SJSA1 (cell line): ENCODE results near the gene GSDMA. TPM values are rescaled to one million over a fixed set of nuclear protein-coding genes. Genes with fewer than 3 reads are reported as not detected.
A peak's percentile ranks its signal among the peaks of the same experiment; 100 is the strongest.

Experiments used
- DNase-seq, 2 experiments: peaks; one replicate each; pipeline ENCODE4 v3.0.0-alpha.2; 2015 to 2020; ENCODE audit warnings: low spot score in 2 of 2, low read depth in 1 of 2
- H3K27ac ChIP-seq: fragments of 250-450 bp; sonication (Bioruptor Pico); 2 replicates; pipeline ENCODE4 v1.5.1; 2020; ENCODE audit warnings: mild to moderate bottlenecking, moderate library complexity
- H3K27me3 ChIP-seq: fragments of 250-450 bp; sonication (Bioruptor Pico); replicated peaks from 2 replicates; pipeline ENCODE4 v1.5.1; 2020; ENCODE audit warnings: mild to moderate bottlenecking, moderate library complexity
- H3K36me3 ChIP-seq: fragments of 250-450 bp; sonication (Bioruptor Pico); 2 replicates; pipeline ENCODE4 v1.5.1; 2020; ENCODE audit warnings: mild to moderate bottlenecking
- H3K4me1 ChIP-seq: fragments of 250-450 bp; sonication (Bioruptor Pico); replicated peaks from 2 replicates; pipeline ENCODE4 v1.6.1; 2021; ENCODE audit warnings: mild to moderate bottlenecking
- H3K4me3 ChIP-seq: fragments of 250-450 bp; sonication (Bioruptor Pico); 2 replicates; pipeline ENCODE4 v1.5.1; 2020; ENCODE audit warnings: mild to moderate bottlenecking
- H3K9me3 ChIP-seq: fragments of 250-450 bp; sonication (Bioruptor Pico); replicated peaks from 2 replicates; pipeline ENCODE4 v1.5.1; 2020; ENCODE audit warnings: mild to moderate bottlenecking
- total RNA-seq: library from RNA; depleted of rRNA; stranded (reverse); fragments of >200 nt; shearing (Covaris generic); gene quantifications from 2 replicates; pipeline ENCODE4 v1.2.3, GENCODE V29; 2014; rRNA removed

The GSDMA gene
- total RNA-seq, 1 experiment from 2014 or later, result not detected

DNA sequence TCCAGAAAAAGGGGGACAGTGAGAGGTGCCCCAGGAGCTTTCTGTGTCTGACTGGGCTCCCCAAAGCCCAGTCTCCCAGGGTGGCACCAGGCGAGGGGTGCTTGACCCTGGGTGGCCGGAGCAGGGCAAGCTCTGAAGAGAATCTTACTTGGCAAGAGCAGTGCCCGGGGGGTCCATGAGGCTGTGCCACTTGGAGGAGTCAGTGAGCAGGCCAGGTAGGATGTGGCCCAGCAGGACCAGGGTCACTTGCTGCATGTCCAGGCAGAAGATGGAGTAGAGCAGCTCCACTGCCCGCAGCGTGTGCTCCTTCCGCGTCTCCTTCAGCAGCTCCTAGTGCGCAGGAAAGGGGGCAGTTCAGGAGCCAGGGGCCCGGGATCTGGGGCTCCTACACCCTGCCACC lies 59.7 kb downstream of the GSDMA start:
- peaks cover 82% of the 10 kb centered on the region for H3K36me3 ChIP-seq
- peaks cover 28% of the 10 kb centered on the region for H3K4me1 ChIP-seq
- H3K27ac ChIP-seq, result no peak overlapping the region
- no peak overlapping the region for H3K4me3 ChIP-seq
- DNase-seq, result no peak
- no peaks in the 10 kb centered on the region for H3K27me3 ChIP-seq
- H3K9me3 ChIP-seq, result no peaks in the 10 kb centered on the region

DNA sequence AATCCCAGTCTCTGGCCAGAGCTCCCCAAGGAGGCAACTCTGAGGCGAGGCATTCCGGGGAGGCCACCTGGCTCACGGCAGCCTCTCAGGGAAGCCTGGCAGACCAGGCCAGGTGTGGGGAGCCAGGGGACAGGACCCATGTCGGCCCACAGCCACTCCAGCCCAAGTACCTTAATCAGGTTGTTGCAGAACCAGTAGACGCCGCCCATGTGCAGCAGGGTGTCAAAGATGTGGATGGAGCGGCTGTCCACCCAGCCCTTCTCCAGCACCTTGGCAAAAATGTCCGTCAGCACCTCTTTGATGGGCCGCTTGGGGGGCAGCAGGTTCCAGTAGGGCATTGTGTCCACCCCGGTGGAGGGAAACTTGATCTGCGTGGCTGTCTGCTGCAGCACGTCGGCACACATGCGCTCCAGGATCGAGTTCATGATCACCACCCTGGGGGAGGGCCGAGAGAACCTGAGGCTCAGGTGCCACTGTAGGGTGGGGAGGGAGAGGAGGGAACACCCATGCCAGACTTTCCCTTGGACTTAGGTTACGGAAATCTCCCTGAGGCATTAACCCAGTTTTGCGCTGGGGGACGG lies 60.2 kb downstream of the GSDMA start:
- Histone ChIP-seq H3K27ac (no peak overlapping the region), H3K4me3 (no peak overlapping the region), H3K36me3 (peaks cover 84% of the 10 kb centered on the region), H3K4me1 (peaks cover 28% of the 10 kb centered on the region), H3K9me3 (no peaks in the 10 kb centered on the region), H3K27me3 (no peaks in the 10 kb centered on the region)
- no peak for DNase-seq

GRCh38 chr17:40023590-40024292 lies 60.9 kb downstream of the GSDMA start:
- H3K4me1 ChIP-seq, result peaks cover 28% of the 10 kb centered on the region

GRCh38 chr17:40024901-40025300 lies 62.1 kb downstream of the GSDMA start:
- Histone ChIP-seq H3K27ac (no peak overlapping the region), H3K9me3 (no peaks in the 10 kb centered on the region), H3K4me3 (no peak overlapping the region), H3K4me1 (peaks cover 28% of the 10 kb centered on the region), H3K27me3 (no peaks in the 10 kb centered on the region), H3K36me3 (peaks cover 89% of the 10 kb centered on the region)
- DNase-seq, result no peak

More at GRCh38 chr17:40023590-40024292, 60.9 kb downstream of the GSDMA start:
- no peak overlapping the region for H3K4me3 ChIP-seq
- H3K27me3 ChIP-seq, result no peaks in the 10 kb centered on the region
- DNase-seq, result peak in 1 of 2 experiments; percentile 28
- H3K36me3 ChIP-seq, result peaks cover 89% of the 10 kb centered on the region
- no peaks in the 10 kb centered on the region for H3K9me3 ChIP-seq
- no peak overlapping the region for H3K27ac ChIP-seq

DNA sequence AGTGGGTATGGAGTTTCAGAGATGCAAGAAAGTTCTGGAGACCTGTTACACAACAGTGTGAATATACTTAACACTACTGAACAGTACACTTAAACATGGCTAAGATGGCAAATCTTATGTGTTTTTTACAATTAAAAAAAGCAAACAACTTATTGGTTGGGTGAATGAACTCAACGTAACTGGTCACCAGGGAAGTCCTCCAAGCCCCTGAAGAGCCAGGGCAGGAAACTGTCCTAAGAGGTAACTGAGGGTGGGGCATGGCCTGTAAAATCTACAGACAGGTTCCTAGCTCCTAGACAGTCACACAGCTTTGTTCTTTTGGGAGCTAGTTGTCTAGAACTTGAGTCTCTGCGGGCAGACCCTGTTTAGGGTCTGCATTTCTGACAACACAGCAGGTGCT lies 62.8 kb downstream of the GSDMA start:
- H3K27ac ChIP-seq, result no peak overlapping the region
- no peak for DNase-seq
- no peaks in the 10 kb centered on the region for H3K9me3 ChIP-seq
- H3K4me3 ChIP-seq, result no peak overlapping the region
- peaks cover 28% of the 10 kb centered on the region for H3K4me1 ChIP-seq
- peaks cover 82% of the 10 kb centered on the region for H3K36me3 ChIP-seq
- H3K27me3 ChIP-seq, result no peaks in the 10 kb centered on the region

DNA sequence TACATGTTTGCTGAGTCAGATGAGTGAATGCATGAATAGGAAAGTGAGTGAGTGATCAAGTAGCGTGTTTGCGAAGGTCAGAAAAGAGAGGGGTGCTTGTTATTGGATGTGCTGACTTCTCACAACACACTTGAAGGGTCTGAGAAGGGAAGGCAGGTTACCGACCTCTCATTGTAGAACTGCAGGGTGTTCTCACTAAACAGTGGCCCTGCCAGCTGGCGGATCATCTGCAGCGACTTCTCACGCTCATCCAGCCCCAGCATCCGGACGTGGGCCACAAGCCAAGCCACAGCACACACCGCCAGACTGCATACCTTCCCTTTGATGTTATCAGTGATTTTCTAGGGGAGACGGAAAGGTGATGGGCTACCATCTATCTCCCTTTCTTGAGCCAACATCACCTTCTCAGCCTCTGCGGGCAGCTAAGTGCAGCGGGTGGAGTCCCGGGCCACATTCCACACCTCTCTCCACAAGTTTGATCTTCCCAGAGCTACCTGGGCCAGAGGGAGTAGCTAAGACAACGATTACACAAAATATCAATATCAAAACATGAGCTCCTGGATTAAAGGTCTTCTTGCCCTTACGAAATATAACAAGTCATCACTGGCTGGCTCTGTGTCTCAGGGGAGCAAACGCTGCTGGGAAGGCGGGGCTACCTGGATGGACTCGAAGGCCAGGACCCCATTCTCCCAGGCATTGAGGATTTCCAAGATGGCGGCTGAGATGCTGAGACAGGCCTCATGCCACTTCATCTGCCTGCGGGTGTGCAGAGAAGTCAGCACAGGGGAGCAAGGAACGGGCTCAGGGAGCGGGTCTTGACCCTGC lies 63.4 kb downstream of the GSDMA start:
- Histone ChIP-seq H3K9me3 (no peaks in the 10 kb centered on the region), H3K4me1 (peaks cover 25% of the 10 kb centered on the region), H3K4me3 (no peak overlapping the region), H3K36me3 (peaks cover 83% of the 10 kb centered on the region), H3K27me3 (no peaks in the 10 kb centered on the region), H3K27ac (no peak overlapping the region)
- DNase-seq, result no peak

DNA sequence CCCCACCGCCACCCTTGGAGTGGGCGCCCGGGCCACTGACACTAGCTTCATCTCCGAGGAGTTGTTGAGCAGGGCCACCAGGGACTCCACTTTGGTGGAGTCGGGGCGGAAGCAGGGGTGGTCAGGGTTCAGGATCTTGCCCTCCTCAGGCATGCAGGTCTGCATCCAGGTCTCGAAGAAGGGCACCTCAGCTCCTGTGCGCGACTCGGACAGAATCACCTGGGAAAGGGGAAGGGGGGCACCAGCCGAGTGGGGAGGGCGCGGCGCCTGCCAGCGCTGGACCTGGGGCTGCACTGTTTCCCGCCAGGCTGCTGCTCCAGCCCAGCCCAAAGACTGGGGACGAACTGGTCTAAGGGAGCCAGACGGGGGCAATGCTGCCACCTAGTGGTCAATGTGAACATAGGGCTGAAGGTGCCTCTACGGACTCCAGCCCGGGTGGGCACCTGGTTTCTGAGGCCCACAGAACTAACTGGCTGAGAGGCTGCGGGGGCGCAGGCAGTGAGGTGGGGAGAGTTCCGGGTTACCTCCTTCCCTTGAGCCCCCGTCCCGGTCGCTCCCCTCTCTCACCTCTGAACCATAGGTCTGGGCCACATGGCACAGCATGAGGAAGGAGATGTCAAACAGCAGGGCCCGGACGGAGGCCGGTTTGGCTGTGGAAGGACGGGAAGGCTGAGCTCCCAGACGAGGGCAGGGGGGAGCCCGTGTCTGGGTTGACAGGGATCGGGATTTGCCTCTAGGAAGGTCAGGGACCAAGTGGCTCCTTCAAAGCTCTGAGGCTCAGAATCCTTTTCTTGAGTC lies 64.2 kb downstream of the GSDMA start:
- Histone ChIP-seq H3K4me3 (no peak overlapping the region), H3K27ac (no peak overlapping the region), H3K27me3 (no peaks in the 10 kb centered on the region), H3K4me1 (peaks cover 17% of the 10 kb centered on the region), H3K36me3 (peaks cover 83% of the 10 kb centered on the region), H3K9me3 (no peaks in the 10 kb centered on the region)
- DNase-seq, result peak; percentile 50 to 79

Other genes with a start within 250 kb of the GSDMA start
- gene MIEN1, start 232.5 kb upstream of the GSDMA start, total RNA-seq, result 53.3 and 99.4 TPM in 2 replicates
- not detected in 2 replicates for gene GRB7, start 225.1 kb upstream of the GSDMA start, total RNA-seq
- gene IKZF3, start 98.7 kb upstream of the GSDMA start, total RNA-seq, result under 0.01 TPM in 1 of 2 replicates, not detected in the other
- not detected in 2 replicates for gene ZPBP2, start 94.8 kb upstream of the GSDMA start, total RNA-seq
- 0.85 and 2.2 TPM in 2 replicates for gene GSDMB, start 44.4 kb upstream of the GSDMA start, total RNA-seq
- 36.0 and 39.1 TPM in 2 replicates for gene ORMDL3, start 35.4 kb upstream of the GSDMA start, total RNA-seq
- gene LRRC3C, start 35.3 kb upstream of the GSDMA start, total RNA-seq, result not detected in 2 replicates
- 98.3 and 167 TPM in 2 replicates for gene PSMD3, start 17.8 kb downstream of the GSDMA start, total RNA-seq
- gene CSF3, start 52.4 kb downstream of the GSDMA start, total RNA-seq, result not detected in 2 replicates
- gene MED24, start 91.4 kb downstream of the GSDMA start, total RNA-seq, result 40.1 and 46.3 TPM in 2 replicates
- 14.0 and 14.4 TPM in 2 replicates for gene THRA, start 100.0 kb downstream of the GSDMA start, total RNA-seq
- gene NR1D1, start 137.6 kb downstream of the GSDMA start, total RNA-seq, result 1.0 and 1.8 TPM in 2 replicates
- 41.7 and 49.4 TPM in 2 replicates for gene MSL1, start 159.0 kb downstream of the GSDMA start, total RNA-seq
- 40.0 and 41.4 TPM in 2 replicates for gene CASC3, start 177.5 kb downstream of the GSDMA start, total RNA-seq
- 0.28 and 1.1 TPM in 2 replicates for gene RAPGEFL1, start 214.5 kb downstream of the GSDMA start, total RNA-seq